Hepatocyte (in vitro differentiated cells): ENCODE data around the gene KANSL3. TPM values are rescaled to one million over a fixed set of nuclear protein-coding genes. Genes with fewer than 3 reads are reported as not detected.
"Not testable (repeated sequence)": the region's sequence is repeated elsewhere in the genome, so short reads cannot be mapped to it uniquely, and the experiment has no call there.

ENCODE experiments used
- DNase-seq: peaks from one replicate; pipeline ENCODE4 v3.0.0-alpha.2; 2016; ENCODE audit warnings: low spot score
- H2AFZ ChIP-seq: fragments of 200-600 bp; sonication (generic); 2 replicates; pipeline ENCODE4 v1.6.0; 2016; ENCODE audit warnings: antibody characterized with exemption, mild to moderate bottlenecking
- H3K27ac ChIP-seq: fragments of 200-600 bp; sonication (generic); 2 replicates; pipeline ENCODE4 v1.5.1; 2016; ENCODE audit warnings: mild to moderate bottlenecking
- H3K27me3 ChIP-seq: fragments of 200-600 bp; sonication (generic); 2 replicates; pipeline ENCODE4 v1.6.1; 2016
- H3K36me3 ChIP-seq: fragments of 200-600 bp; sonication (generic); replicated peaks from 2 replicates; pipeline ENCODE4 v1.5.1; 2016; ENCODE audit warnings: low read depth; ENCODE audit not compliant: insufficient read depth
- H3K4me1 ChIP-seq: fragments of 200-600 bp; sonication (generic); 2 replicates; pipeline ENCODE4 v1.5.1; 2016; ENCODE audit warnings: mild to moderate bottlenecking, moderate library complexity; ENCODE audit not compliant: insufficient read depth
- H3K4me2 ChIP-seq: fragments of 200-600 bp; sonication (generic); 2 replicates; pipeline ENCODE4 v1.6.0; 2016
- H3K4me3 ChIP-seq: fragments of 200-600 bp; sonication (generic); 2 replicates; pipeline ENCODE4 v1.5.1; 2016; ENCODE audit warnings: mild to moderate bottlenecking
- H3K79me2 ChIP-seq: fragments of 200-600 bp; sonication (generic); 2 replicates; pipeline ENCODE4 v1.6.0; 2017; ENCODE audit warnings: mild to moderate bottlenecking
- H3K9me2 ChIP-seq: fragments of 200-600 bp; sonication (generic); replicated peaks from 2 replicates; pipeline ENCODE4 v1.6.0; 2017; ENCODE audit warnings: mild to moderate bottlenecking; ENCODE audit not compliant: insufficient read depth
- H3K9me3 ChIP-seq: fragments of 200-600 bp; sonication (generic); 2 replicates; pipeline ENCODE4 v1.5.1; 2016; ENCODE audit warnings: low read depth, mild to moderate bottlenecking
- H4K20me1 ChIP-seq: fragments of 200-600 bp; sonication (generic); 2 replicates; pipeline ENCODE4 v1.6.0; 2016; ENCODE audit warnings: mild to moderate bottlenecking; ENCODE audit not compliant: insufficient read depth, poor library complexity, severe bottlenecking
- CTCF ChIP-seq: fragments of 200-600 bp; sonication (generic); IDR thresholded peaks from 2 replicates; pipeline ENCODE4 v1.5.1; 2016; ENCODE audit warnings: antibody characterized with exemption, mild to moderate bottlenecking; ENCODE audit not compliant: poor library complexity
- EZH2 ChIP-seq: fragments of 200-600 bp; sonication (generic); IDR thresholded peaks from 2 replicates; pipeline ENCODE4 v1.6.1; 2016; ENCODE audit warnings: antibody characterized with exemption, mild to moderate bottlenecking, borderline replicate concordance
- EZH2phosphoT487 ChIP-seq: fragments of 200-600 bp; sonication (generic); IDR thresholded peaks from one replicate; pipeline ENCODE4 v1.6.1; 2018; ENCODE audit warnings: antibody characterized with exemption, mild to moderate bottlenecking, low read depth, moderate library complexity; ENCODE audit not compliant: unreplicated experiment, severe bottlenecking
- WGBS: methylation state at CpG from one replicate; pipeline ENCODE4 v1.1.6; 2016; ENCODE audit warnings: low lambda C conversion rate; ENCODE audit errors: missing lambda C conversion rate; 5-methylcytosine and 5-hydroxymethylcytosine counted together
- polyA plus RNA-seq: library from polyadenylated mRNA; unstranded; fragments of >200 nt; fragmentation: Nextera tagmentation; extraction: Ambion mirVana; gene quantifications from 2 replicates; pipeline ENCODE4 v1.2.1, GENCODE V29; 2016
- total RNA-seq: library from RNA; depleted of rRNA; stranded (reverse); fragments of >200 nt; gene quantifications from 2 replicates; pipeline ENCODE4 v1.2.3, GENCODE V29; 2014

KANSL3 gene
- total and polyA plus RNA-seq, 2 experiments from 2014 or later = 18.4 to 26.7 TPM

- H3K4me2 ChIP-seq = no peak overlapping the region
- no peaks in the 10 kb centered on the region for H3K9me2 ChIP-seq
- peaks cover 4% of the 10 kb centered on the region for H3K4me1 ChIP-seq
- no peak overlapping the region for H3K27ac ChIP-seq
- no peak for DNase-seq
- H2AFZ ChIP-seq = no peak overlapping the region
- WGBS = 93% methylated on average over 11 of the region's 11 CpGs
- H3K27me3 ChIP-seq = no peaks in the 10 kb centered on the region
- H3K79me2 ChIP-seq = no peaks in the 10 kb centered on the region
- no peaks in the 10 kb centered on the region for H3K36me3 ChIP-seq
- H4K20me1 ChIP-seq = no peaks in the 10 kb centered on the region
- TF ChIP-seq EZH2phosphoT487 (no peak), CTCF (no peak), EZH2 (no peak)
- H3K9me3 ChIP-seq = no peaks in the 10 kb centered on the region
- H3K4me3 ChIP-seq = no peak overlapping the region
Observed at GRCh38 chr2:96668771-96669170, 30.7 kb upstream of the KANSL3 start.

- H3K4me1 ChIP-seq, H3K9me2 ChIP-seq, H3K27me3 ChIP-seq, DNase-seq, H4K20me1 ChIP-seq, H2AFZ ChIP-seq, H3K4me3 ChIP-seq, H3K36me3 ChIP-seq, H3K79me2 ChIP-seq, H3K4me2 ChIP-seq, H3K9me3 ChIP-seq: not testable (repeated sequence)
- peak overlapping the region; percentile 49 for H3K27ac ChIP-seq
- 98% methylated on average over 3 of the region's 3 CpGs for WGBS
Observed at GRCh38 chr2:96665717-96666116, 27.6 kb upstream of the KANSL3 start.

GRCh38 chr2:96665083-96665569, 27.0 kb upstream of the KANSL3 start:
- no peaks in the 10 kb centered on the region for H3K36me3 ChIP-seq
- H3K4me1 ChIP-seq = peaks cover 4% of the 10 kb centered on the region
- no peaks in the 10 kb centered on the region for H3K9me3 ChIP-seq
- H3K27ac ChIP-seq = peak overlapping the region; percentile 84
- peak; percentile 83 for DNase-seq
- H2AFZ ChIP-seq = no peak overlapping the region
- H3K27me3 ChIP-seq = no peaks in the 10 kb centered on the region
- no peak for TF ChIP-seq EZH2
- no peak for TF ChIP-seq CTCF
- no peak for TF ChIP-seq EZH2phosphoT487
- H3K9me2 ChIP-seq = no peaks in the 10 kb centered on the region
- no peaks in the 10 kb centered on the region for H4K20me1 ChIP-seq
- H3K4me2 ChIP-seq = peak overlapping the region; percentile 40
- 64% methylated on average over 3 of the region's 3 CpGs for WGBS
- H3K79me2 ChIP-seq = no peaks in the 10 kb centered on the region
- H3K4me3 ChIP-seq = no peak overlapping the region

- WGBS = 92% methylated on average over 3 of the region's 3 CpGs
- TF ChIP-seq EZH2phosphoT487 (no peak), CTCF (no peak), EZH2 (no peak)
- peak overlapping the region; percentile 84 for H3K27ac ChIP-seq
Observed at GRCh38 chr2:96664366-96664925, 26.3 kb upstream of the KANSL3 start.

More at GRCh38 chr2:96664366-96664925, 26.3 kb upstream of the KANSL3 start:
- Histone ChIP-seq H3K27me3 (no peaks in the 10 kb centered on the region), H3K36me3 (no peaks in the 10 kb centered on the region), H3K9me2 (no peaks in the 10 kb centered on the region), H4K20me1 (no peaks in the 10 kb centered on the region), H3K79me2 (no peaks in the 10 kb centered on the region), H2AFZ (no peak overlapping the region), H3K9me3 (no peaks in the 10 kb centered on the region), H3K4me1 (peaks cover 4% of the 10 kb centered on the region), H3K4me2 (peak overlapping the region; percentile 40), H3K4me3 (no peak overlapping the region)
- no peak for DNase-seq
